Tibial nerve (tissue), 3 donors: ENCODE data around the gene FAM114A1.

Source experiments
- POLR2A ChIP-seq, 2 donors: fragments of 450-650 bp; IDR thresholded peaks; one replicate each; pipeline ENCODE4 v1.6.1; 2017; ENCODE audit warnings: antibody characterized with exemption in 2 of 2, mild to moderate bottlenecking in 2 of 2, moderate library complexity in 2 of 2
- TF ChIP-seq, protein P1 (sequence below), 5 experiments: fragments of 200-600 bp in 3 of 5; fragments of 450-650 bp in 2 of 5; sonication (generic) in 3 of 5; IDR thresholded peaks; one replicate each; pipeline ENCODE4 v1.5.1; 2016 to 2019; ENCODE audit warnings: antibody characterized with exemption in 5 of 5, mild to moderate bottlenecking in 3 of 5, moderate library complexity in 2 of 5

DNA sequence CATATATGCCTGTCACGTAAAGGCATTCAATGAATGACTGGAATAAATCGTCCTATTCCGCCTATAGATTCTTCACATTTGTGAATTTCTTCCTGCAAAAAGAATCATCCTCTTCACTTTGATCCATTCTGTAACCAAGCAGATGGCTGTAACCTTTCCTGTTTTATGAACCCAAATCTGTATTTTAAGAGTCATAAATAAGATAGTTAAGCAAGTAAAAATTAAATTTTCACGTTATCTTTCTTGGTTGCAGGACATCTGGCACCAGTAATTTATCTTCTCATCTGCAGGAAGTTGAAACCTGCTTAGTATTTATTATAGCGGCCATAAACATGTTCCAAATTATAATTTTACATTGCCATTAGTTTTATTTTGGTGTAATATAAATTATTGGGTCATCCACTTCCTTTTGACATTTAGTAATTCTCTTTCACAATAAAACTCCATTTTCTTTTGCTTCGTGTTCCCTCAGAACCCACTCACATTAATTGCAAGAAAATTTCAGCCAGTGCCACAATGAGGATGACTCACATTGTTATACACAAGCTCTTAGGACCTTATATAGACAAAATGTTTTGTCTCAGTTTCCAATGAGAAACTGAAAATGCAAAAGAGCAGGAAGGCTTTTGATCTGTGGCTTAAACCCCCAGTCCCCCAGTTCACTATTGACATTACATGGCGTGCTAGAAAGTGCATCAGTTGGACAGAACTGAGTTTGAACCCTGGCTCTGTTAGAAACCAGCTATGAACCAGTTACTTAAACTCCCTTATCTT lies 113.5 kb downstream of the FAM114A1 start:
- TF ChIP-seq POLR2A (IDR thresholded peaks at IDR 0.05), result no peak
- TF ChIP-seq, protein P1, sequence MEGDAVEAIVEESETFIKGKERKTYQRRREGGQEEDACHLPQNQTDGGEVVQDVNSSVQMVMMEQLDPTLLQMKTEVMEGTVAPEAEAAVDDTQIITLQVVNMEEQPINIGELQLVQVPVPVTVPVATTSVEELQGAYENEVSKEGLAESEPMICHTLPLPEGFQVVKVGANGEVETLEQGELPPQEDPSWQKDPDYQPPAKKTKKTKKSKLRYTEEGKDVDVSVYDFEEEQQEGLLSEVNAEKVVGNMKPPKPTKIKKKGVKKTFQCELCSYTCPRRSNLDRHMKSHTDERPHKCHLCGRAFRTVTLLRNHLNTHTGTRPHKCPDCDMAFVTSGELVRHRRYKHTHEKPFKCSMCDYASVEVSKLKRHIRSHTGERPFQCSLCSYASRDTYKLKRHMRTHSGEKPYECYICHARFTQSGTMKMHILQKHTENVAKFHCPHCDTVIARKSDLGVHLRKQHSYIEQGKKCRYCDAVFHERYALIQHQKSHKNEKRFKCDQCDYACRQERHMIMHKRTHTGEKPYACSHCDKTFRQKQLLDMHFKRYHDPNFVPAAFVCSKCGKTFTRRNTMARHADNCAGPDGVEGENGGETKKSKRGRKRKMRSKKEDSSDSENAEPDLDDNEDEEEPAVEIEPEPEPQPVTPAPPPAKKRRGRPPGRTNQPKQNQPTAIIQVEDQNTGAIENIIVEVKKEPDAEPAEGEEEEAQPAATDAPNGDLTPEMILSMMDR (IDR thresholded peaks at IDR 0.05), result no peak
